Measurements from ENCODE around the gene KLF16.
"Not testable (repeated sequence)": the region's sequence is repeated elsewhere in the genome, so short reads cannot be mapped to it uniquely, and the experiment has no call there.

The KLF16 gene

GRCh38 chr19:1882786-1883692, 19.7 kb upstream of the KLF16 start:
- Histone ChIP-seq H3K27ac (no peak overlapping the region), H3K4me3 (ENCODE audit: low read depth, low read length) (no peak overlapping the region), H3K36me3 (no peaks in the 10 kb centered on the region), H3K27me3 (ENCODE audit: insufficient read depth, low read depth, severe bottlenecking) (no peaks in the 10 kb centered on the region), H3K9me3 (ENCODE audit: severe bottlenecking) (no peaks in the 10 kb centered on the region)
- DNase-seq: no peak
- TF ChIP-seq CTCF (IDR thresholded peaks at IDR 0.05; ENCODE audit: low read depth, low read length): no peak

GRCh38 chr19:1882089-1882785, 18.9 kb upstream of the KLF16 start:
- no peak overlapping the region for H3K4me3 ChIP-seq (ENCODE audit: low read depth, low read length)
- H3K27ac ChIP-seq: no peak overlapping the region
- H3K9me3 ChIP-seq (ENCODE audit: severe bottlenecking): no peaks in the 10 kb centered on the region
- no peaks in the 10 kb centered on the region for H3K27me3 ChIP-seq (ENCODE audit: insufficient read depth, low read depth, severe bottlenecking)
- no peaks in the 10 kb centered on the region for H3K36me3 ChIP-seq
- TF ChIP-seq CTCF (IDR thresholded peaks at IDR 0.05; ENCODE audit: low read depth, low read length): no peak
- no peak for DNase-seq

GRCh38 chr19:1881393-1882088, 18.2 kb upstream of the KLF16 start:
- not testable (repeated sequence) for H3K27me3 ChIP-seq (ENCODE audit: insufficient read depth, low read depth, severe bottlenecking); H3K36me3 ChIP-seq; DNase-seq; H3K9me3 ChIP-seq (ENCODE audit: severe bottlenecking); H3K4me3 ChIP-seq (ENCODE audit: low read depth, low read length); H3K27ac ChIP-seq

GRCh38 chr19:1880611-1881392, 17.4 kb upstream of the KLF16 start:
- Histone ChIP-seq H3K4me3 (ENCODE audit: low read depth, low read length) (no peak overlapping the region), H3K9me3 (ENCODE audit: severe bottlenecking) (no peaks in the 10 kb centered on the region), H3K36me3 (no peaks in the 10 kb centered on the region), H3K27ac (no peak overlapping the region), H3K27me3 (ENCODE audit: insufficient read depth, low read depth, severe bottlenecking) (no peaks in the 10 kb centered on the region)
- TF ChIP-seq CTCF (IDR thresholded peaks at IDR 0.05; ENCODE audit: low read depth, low read length): no peak
- no peak for DNase-seq

- not testable (repeated sequence) for DNase-seq
Measured at GRCh38 chr19:1879982-1880381, 16.6 kb upstream of the KLF16 start.

GRCh38 chr19:1878583-1878982, 15.2 kb upstream of the KLF16 start:
- not testable (repeated sequence) for H3K9me3 ChIP-seq (ENCODE audit: severe bottlenecking); H3K27ac ChIP-seq; H3K27me3 ChIP-seq (ENCODE audit: insufficient read depth, low read depth, severe bottlenecking); H3K4me3 ChIP-seq (ENCODE audit: low read depth, low read length); DNase-seq; H3K36me3 ChIP-seq

More at GRCh38 chr19:1879982-1880381, 16.6 kb upstream of the KLF16 start:
- not testable (repeated sequence) for H3K36me3 ChIP-seq; H3K27ac ChIP-seq; H3K4me3 ChIP-seq (ENCODE audit: low read depth, low read length); H3K9me3 ChIP-seq (ENCODE audit: severe bottlenecking); H3K27me3 ChIP-seq (ENCODE audit: insufficient read depth, low read depth, severe bottlenecking)

GRCh38 chr19:1877280-1877660, 13.9 kb upstream of the KLF16 start:
- not testable (repeated sequence) for H3K4me3 ChIP-seq (ENCODE audit: low read depth, low read length); H3K27ac ChIP-seq; H3K9me3 ChIP-seq (ENCODE audit: severe bottlenecking); H3K27me3 ChIP-seq (ENCODE audit: insufficient read depth, low read depth, severe bottlenecking); DNase-seq
- peaks cover 11% of the 10 kb centered on the region for H3K36me3 ChIP-seq

Data from WERI-Rb-1 (cell line).